Natural killer cell treated with Interleukin-12 subunit alpha and Interleukin-12 subunit beta and Interleukin-15 and Interleukin-18, amount 100 ng/mL, for 72 hours (primary cell): Measurements from ENCODE around the gene EMILIN2. TPM values are rescaled to one million over a fixed set of nuclear protein-coding genes. Genes with fewer than 3 reads are reported as not detected.
"Not testable (repeated sequence)": the region's sequence is repeated elsewhere in the genome, so short reads cannot be mapped to it uniquely, and the experiment has no call there.

Experiments
- ATAC-seq, 2 donors: fragments of 150-1000 bp; cut with Tn5 transposase in 1 of 2; sonication (Bioruptor Pico), chemical (Tn5 transposase) in 1 of 2; 2 replicates each; pipeline ENCODE4 v1.10.0; 2021
- DNase-seq: peaks from one replicate; pipeline ENCODE4 v3.0.0; 2022; ENCODE audit warnings: low spot score
- H3K27ac Mint-ChIP-seq, 2 donors: 1 replicate in 1 of 2; 2 replicates in 1 of 2; pipeline ENCODE4 v1.8.0; 2022; ENCODE audit warnings: mixed read lengths in 2 of 2, mild to moderate bottlenecking in 1 of 2, moderate library complexity in 1 of 2
- H3K27me3 Mint-ChIP-seq, 2 donors: 1 replicate in 1 of 2; 2 replicates in 1 of 2; pipeline ENCODE4 v1.8.0; 2022; ENCODE audit warnings: mixed read lengths in 2 of 2
- H3K36me3 Mint-ChIP-seq: one replicate; pipeline ENCODE4 v1.8.0; 2022; ENCODE audit warnings: mixed read lengths
- H3K4me1 Mint-ChIP-seq, 2 donors: 1 replicate in 1 of 2; 2 replicates in 1 of 2; pipeline ENCODE4 v1.8.0; 2022; ENCODE audit warnings: low read depth in 2 of 2, mixed read lengths in 2 of 2, mild to moderate bottlenecking in 1 of 2
- H3K4me3 Mint-ChIP-seq: one replicate; pipeline ENCODE4 v1.8.0; 2022; ENCODE audit warnings: mixed read lengths
- H3K9me3 Mint-ChIP-seq: 2 replicates; pipeline ENCODE4 v1.8.0; 2022; ENCODE audit warnings: mixed read lengths
- total RNA-seq, 2 donors: library from RNA; stranded (reverse); gene quantifications; one replicate each; pipeline ENCODE4 v1.2.3, GENCODE V29; 2022

EMILIN2 gene
- 10 to 100 TPM; 20.8 to 49.1 TPM for total RNA-seq

- Mint-ChIP-seq H3K9me3 (no peaks in the 10 kb centered on the region), H3K4me3 (peak within 1 kb of the TSS; percentile 86), H3K36me3 (no peaks in the 10 kb centered on the region), H3K4me1 (peaks cover 19 to 32% of the 10 kb centered on the region in 2 donors), H3K27ac (peak within 1 kb of the TSS in 1 of 2 donors; percentile 2), H3K27me3 (peaks cover 30 to 50% of the 10 kb centered on the region in 2 donors)
- DNase-seq, result no peak
- ATAC-seq, result peak; percentile 59 to 63
Observed at GRCh38 chr18:2846636-2847316, at the start of gene EMILIN2. EMILIN2 (plus strand) TSS chr18:2847006; CDS start chr18:2847189, 183 bp downstream.

- Mint-ChIP-seq H3K27ac (no peak overlapping the region), H3K36me3 (peaks cover 28% of the 10 kb centered on the region), H3K27me3 (no peaks in the 10 kb centered on the region), H3K4me1 (peaks cover 6 to 12% of the 10 kb centered on the region in 2 donors), H3K9me3 (no peaks in the 10 kb centered on the region), H3K4me3 (no peak overlapping the region)
- ATAC-seq (no peak), DNase-seq (no peak)
Observed at GRCh38 chr18:2797951-2798350, 48.9 kb upstream of the EMILIN2 start.

GRCh38 chr18:2799369-2799768, 47.4 kb upstream of the EMILIN2 start:
- DNase-seq (no peak), ATAC-seq (no peak)
- no peak overlapping the region for H3K4me3 Mint-ChIP-seq
- H3K36me3 Mint-ChIP-seq, result peaks cover 27% of the 10 kb centered on the region
- no peaks in the 10 kb centered on the region for H3K27me3 Mint-ChIP-seq
- H3K9me3 Mint-ChIP-seq, result no peaks in the 10 kb centered on the region
- H3K27ac Mint-ChIP-seq, result peak overlapping the region in 1 of 2 donors; percentile 3
- H3K4me1 Mint-ChIP-seq, result peaks cover 6 to 12% of the 10 kb centered on the region in 2 donors

GRCh38 chr18:2805970-2806943, 40.5 kb upstream of the EMILIN2 start:
- Mint-ChIP-seq H3K9me3 (peaks cover 4% of the 10 kb centered on the region), H3K4me3 (no peak overlapping the region), H3K4me1 (no peaks in the 10 kb centered on the region), H3K36me3 (peaks cover 20% of the 10 kb centered on the region), H3K27ac (peak overlapping the region in 1 of 2 donors; percentile 24), H3K27me3 (no peaks in the 10 kb centered on the region)
- ATAC-seq (no peak), DNase-seq (no peak)

GRCh38 chr18:2808640-2809039, 38.2 kb upstream of the EMILIN2 start:
- H3K4me1 Mint-ChIP-seq, DNase-seq, ATAC-seq, H3K9me3 Mint-ChIP-seq, H3K4me3 Mint-ChIP-seq, H3K27me3 Mint-ChIP-seq, H3K27ac Mint-ChIP-seq: not testable (repeated sequence)
- peaks cover 26% of the 10 kb centered on the region for H3K36me3 Mint-ChIP-seq

- not testable (repeated sequence) for H3K4me1 Mint-ChIP-seq, H3K4me3 Mint-ChIP-seq, H3K27ac Mint-ChIP-seq, H3K27me3 Mint-ChIP-seq, H3K9me3 Mint-ChIP-seq, ATAC-seq, DNase-seq
- H3K36me3 Mint-ChIP-seq, result peaks cover 32% of the 10 kb centered on the region
Observed at GRCh38 chr18:2809666-2810183, 37.1 kb upstream of the EMILIN2 start.

- H3K9me3 Mint-ChIP-seq, result peaks cover 8% of the 10 kb centered on the region
- peaks cover 0 to 3% of the 10 kb centered on the region in 2 donors for H3K27me3 Mint-ChIP-seq
- H3K4me1 Mint-ChIP-seq, result peaks cover 0 to 3% of the 10 kb centered on the region in 2 donors
- ATAC-seq, result no peak
- peaks cover 26% of the 10 kb centered on the region for H3K36me3 Mint-ChIP-seq
- H3K27ac Mint-ChIP-seq, result no peak overlapping the region
- no peak overlapping the region for H3K4me3 Mint-ChIP-seq
- DNase-seq, result no peak
Observed at GRCh38 chr18:2811416-2811815, 35.4 kb upstream of the EMILIN2 start.

GRCh38 chr18:2814928-2815327, 31.9 kb upstream of the EMILIN2 start:
- H3K4me3 Mint-ChIP-seq, result no peak overlapping the region
- peaks cover 0 to 3% of the 10 kb centered on the region in 2 donors for H3K4me1 Mint-ChIP-seq
- ATAC-seq (no peak), DNase-seq (no peak)
- H3K9me3 Mint-ChIP-seq, result peaks cover 8% of the 10 kb centered on the region
- H3K27me3 Mint-ChIP-seq, result peaks cover 0 to 3% of the 10 kb centered on the region in 2 donors
- no peak overlapping the region for H3K27ac Mint-ChIP-seq
- H3K36me3 Mint-ChIP-seq, result peaks cover 26% of the 10 kb centered on the region

GRCh38 chr18:2818281-2818680, 28.5 kb upstream of the EMILIN2 start:
- Mint-ChIP-seq H3K36me3 (peaks cover 6% of the 10 kb centered on the region), H3K27ac (no peak overlapping the region), H3K27me3 (peaks cover 0 to 3% of the 10 kb centered on the region in 2 donors), H3K4me3 (no peak overlapping the region), H3K4me1 (peaks cover 0 to 3% of the 10 kb centered on the region in 2 donors), H3K9me3 (no peaks in the 10 kb centered on the region)
- no peak for ATAC-seq
- DNase-seq, result no peak

- Mint-ChIP-seq H3K4me3 (no peak overlapping the region), H3K4me1 (no peaks in the 10 kb centered on the region), H3K36me3 (no peaks in the 10 kb centered on the region), H3K27ac (no peak overlapping the region), H3K27me3 (no peaks in the 10 kb centered on the region), H3K9me3 (no peaks in the 10 kb centered on the region)
- ATAC-seq, result no peak
- DNase-seq, result no peak
Observed at GRCh38 chr18:2821695-2822094, 25.1 kb upstream of the EMILIN2 start.

GRCh38 chr18:2822213-2822921, 24.4 kb upstream of the EMILIN2 start:
- Mint-ChIP-seq H3K4me1 (no peaks in the 10 kb centered on the region), H3K27me3 (no peaks in the 10 kb centered on the region), H3K4me3 (no peak overlapping the region), H3K27ac (no peak overlapping the region), H3K36me3 (no peaks in the 10 kb centered on the region), H3K9me3 (no peaks in the 10 kb centered on the region)
- DNase-seq, result no peak
- no peak for ATAC-seq

- H3K4me3 Mint-ChIP-seq, result no peak overlapping the region
- ATAC-seq (no peak), DNase-seq (no peak)
- no peaks in the 10 kb centered on the region for H3K4me1 Mint-ChIP-seq
- no peak overlapping the region for H3K27ac Mint-ChIP-seq
- H3K27me3 Mint-ChIP-seq, result no peaks in the 10 kb centered on the region
- H3K36me3 Mint-ChIP-seq, result no peaks in the 10 kb centered on the region
- H3K9me3 Mint-ChIP-seq, result no peaks in the 10 kb centered on the region
Observed at GRCh38 chr18:2823202-2823601, 23.6 kb upstream of the EMILIN2 start.

GRCh38 chr18:2823966-2824365, 22.8 kb upstream of the EMILIN2 start:
- Mint-ChIP-seq H3K27ac (no peak overlapping the region), H3K4me3 (no peak overlapping the region)

More at GRCh38 chr18:2823966-2824365, 22.8 kb upstream of the EMILIN2 start:
- no peaks in the 10 kb centered on the region for H3K27me3 Mint-ChIP-seq
- ATAC-seq (no peak), DNase-seq (no peak)
- H3K9me3 Mint-ChIP-seq, result no peaks in the 10 kb centered on the region
- H3K4me1 Mint-ChIP-seq, result no peaks in the 10 kb centered on the region
- H3K36me3 Mint-ChIP-seq, result no peaks in the 10 kb centered on the region
